Upper lobe of left lung (tissue), 4 donors: ENCODE data around the gene CCDC33.

Experiments used
- POLR2A ChIP-seq, 4 donors: fragments of 450-650 bp; IDR thresholded peaks; one replicate each; pipeline ENCODE4 v1.5.1; 2016 to 2017; ENCODE audit warnings: antibody characterized with exemption in 4 of 4, mild to moderate bottlenecking in 2 of 4
- TF ChIP-seq, protein P1 (sequence below), 6 experiments: fragments of 450-650 bp in 4 of 6; fragments of 200-600 bp in 2 of 6; sonication (generic) in 2 of 6; IDR thresholded peaks; one replicate each; pipeline ENCODE4 v1.5.1; 2016 to 2019; ENCODE audit warnings: antibody characterized with exemption in 6 of 6

DNA sequence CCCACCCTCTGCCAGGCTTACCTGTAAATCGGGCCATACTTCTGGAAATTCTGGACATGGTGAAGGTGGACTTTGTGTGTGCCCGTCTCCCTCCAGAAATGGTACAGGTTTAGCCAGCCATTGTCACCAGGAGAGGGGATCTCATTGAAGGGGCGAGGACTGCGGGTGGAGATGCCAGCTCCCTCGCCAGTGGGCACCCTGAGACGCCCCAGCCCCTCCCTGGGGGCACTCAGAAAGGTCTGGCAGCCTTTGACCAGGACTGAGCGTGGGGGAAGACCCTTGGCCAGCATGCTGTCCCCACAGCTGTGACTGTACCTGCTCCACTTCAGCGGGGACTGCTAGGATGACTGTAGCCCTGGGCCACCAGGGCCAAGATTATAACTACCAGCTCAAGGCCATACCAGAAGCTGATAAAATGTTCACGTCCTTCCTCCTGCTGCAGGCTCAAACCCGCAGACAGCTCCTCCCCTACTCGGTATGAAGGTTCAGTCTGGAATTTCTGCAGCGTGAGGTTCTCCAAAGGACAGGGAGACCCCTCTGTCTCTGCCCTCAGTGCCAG lies 131.2 kb downstream of the CCDC33 start, which contains the start of gene CYP11A1:
- TF ChIP-seq POLR2A (IDR thresholded peaks at IDR 0.05), result no peak
- TF ChIP-seq, protein P1, sequence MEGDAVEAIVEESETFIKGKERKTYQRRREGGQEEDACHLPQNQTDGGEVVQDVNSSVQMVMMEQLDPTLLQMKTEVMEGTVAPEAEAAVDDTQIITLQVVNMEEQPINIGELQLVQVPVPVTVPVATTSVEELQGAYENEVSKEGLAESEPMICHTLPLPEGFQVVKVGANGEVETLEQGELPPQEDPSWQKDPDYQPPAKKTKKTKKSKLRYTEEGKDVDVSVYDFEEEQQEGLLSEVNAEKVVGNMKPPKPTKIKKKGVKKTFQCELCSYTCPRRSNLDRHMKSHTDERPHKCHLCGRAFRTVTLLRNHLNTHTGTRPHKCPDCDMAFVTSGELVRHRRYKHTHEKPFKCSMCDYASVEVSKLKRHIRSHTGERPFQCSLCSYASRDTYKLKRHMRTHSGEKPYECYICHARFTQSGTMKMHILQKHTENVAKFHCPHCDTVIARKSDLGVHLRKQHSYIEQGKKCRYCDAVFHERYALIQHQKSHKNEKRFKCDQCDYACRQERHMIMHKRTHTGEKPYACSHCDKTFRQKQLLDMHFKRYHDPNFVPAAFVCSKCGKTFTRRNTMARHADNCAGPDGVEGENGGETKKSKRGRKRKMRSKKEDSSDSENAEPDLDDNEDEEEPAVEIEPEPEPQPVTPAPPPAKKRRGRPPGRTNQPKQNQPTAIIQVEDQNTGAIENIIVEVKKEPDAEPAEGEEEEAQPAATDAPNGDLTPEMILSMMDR (IDR thresholded peaks at IDR 0.05), result no peak
